ENCODE data around the gene FBXO38. TPM values are rescaled to one million over a fixed set of nuclear protein-coding genes. Genes with fewer than 3 reads are reported as not detected.

The FBXO38 gene
- total and polyA plus RNA-seq, 9 of the 15 experiments (the other 6 are each of a cell fraction or from before 2014, with no cell fraction given): 7.4 to 39.4 (median 29.3) TPM

- no peak for TF ChIP-seq TCF7L2 (IDR thresholded peaks at IDR 0.05; ENCODE audit: low read depth, low read length)
- TF ChIP-seq C11orf30 (IDR thresholded peaks at IDR 0.05; ENCODE audit: low read depth): no peak
- TF ChIP-seq KDM4B (IDR thresholded peaks at IDR 0.05; ENCODE audit: borderline replicate concordance in 2 of 2, low read depth in 1 of 2): no peak
- TF ChIP-seq KAT8 (IDR thresholded peaks at IDR 0.05; ENCODE audit: low read depth): no peak
- TF ChIP-seq HEY1 (CRISPR knock-in tag; IDR thresholded peaks at IDR 0.05; ENCODE audit: borderline replicate concordance): no peak
- TF ChIP-seq TCFL5 (CRISPR knock-in tag; conservative IDR thresholded peaks at IDR 0.05): no peak
- TF ChIP-seq, protein P1, sequence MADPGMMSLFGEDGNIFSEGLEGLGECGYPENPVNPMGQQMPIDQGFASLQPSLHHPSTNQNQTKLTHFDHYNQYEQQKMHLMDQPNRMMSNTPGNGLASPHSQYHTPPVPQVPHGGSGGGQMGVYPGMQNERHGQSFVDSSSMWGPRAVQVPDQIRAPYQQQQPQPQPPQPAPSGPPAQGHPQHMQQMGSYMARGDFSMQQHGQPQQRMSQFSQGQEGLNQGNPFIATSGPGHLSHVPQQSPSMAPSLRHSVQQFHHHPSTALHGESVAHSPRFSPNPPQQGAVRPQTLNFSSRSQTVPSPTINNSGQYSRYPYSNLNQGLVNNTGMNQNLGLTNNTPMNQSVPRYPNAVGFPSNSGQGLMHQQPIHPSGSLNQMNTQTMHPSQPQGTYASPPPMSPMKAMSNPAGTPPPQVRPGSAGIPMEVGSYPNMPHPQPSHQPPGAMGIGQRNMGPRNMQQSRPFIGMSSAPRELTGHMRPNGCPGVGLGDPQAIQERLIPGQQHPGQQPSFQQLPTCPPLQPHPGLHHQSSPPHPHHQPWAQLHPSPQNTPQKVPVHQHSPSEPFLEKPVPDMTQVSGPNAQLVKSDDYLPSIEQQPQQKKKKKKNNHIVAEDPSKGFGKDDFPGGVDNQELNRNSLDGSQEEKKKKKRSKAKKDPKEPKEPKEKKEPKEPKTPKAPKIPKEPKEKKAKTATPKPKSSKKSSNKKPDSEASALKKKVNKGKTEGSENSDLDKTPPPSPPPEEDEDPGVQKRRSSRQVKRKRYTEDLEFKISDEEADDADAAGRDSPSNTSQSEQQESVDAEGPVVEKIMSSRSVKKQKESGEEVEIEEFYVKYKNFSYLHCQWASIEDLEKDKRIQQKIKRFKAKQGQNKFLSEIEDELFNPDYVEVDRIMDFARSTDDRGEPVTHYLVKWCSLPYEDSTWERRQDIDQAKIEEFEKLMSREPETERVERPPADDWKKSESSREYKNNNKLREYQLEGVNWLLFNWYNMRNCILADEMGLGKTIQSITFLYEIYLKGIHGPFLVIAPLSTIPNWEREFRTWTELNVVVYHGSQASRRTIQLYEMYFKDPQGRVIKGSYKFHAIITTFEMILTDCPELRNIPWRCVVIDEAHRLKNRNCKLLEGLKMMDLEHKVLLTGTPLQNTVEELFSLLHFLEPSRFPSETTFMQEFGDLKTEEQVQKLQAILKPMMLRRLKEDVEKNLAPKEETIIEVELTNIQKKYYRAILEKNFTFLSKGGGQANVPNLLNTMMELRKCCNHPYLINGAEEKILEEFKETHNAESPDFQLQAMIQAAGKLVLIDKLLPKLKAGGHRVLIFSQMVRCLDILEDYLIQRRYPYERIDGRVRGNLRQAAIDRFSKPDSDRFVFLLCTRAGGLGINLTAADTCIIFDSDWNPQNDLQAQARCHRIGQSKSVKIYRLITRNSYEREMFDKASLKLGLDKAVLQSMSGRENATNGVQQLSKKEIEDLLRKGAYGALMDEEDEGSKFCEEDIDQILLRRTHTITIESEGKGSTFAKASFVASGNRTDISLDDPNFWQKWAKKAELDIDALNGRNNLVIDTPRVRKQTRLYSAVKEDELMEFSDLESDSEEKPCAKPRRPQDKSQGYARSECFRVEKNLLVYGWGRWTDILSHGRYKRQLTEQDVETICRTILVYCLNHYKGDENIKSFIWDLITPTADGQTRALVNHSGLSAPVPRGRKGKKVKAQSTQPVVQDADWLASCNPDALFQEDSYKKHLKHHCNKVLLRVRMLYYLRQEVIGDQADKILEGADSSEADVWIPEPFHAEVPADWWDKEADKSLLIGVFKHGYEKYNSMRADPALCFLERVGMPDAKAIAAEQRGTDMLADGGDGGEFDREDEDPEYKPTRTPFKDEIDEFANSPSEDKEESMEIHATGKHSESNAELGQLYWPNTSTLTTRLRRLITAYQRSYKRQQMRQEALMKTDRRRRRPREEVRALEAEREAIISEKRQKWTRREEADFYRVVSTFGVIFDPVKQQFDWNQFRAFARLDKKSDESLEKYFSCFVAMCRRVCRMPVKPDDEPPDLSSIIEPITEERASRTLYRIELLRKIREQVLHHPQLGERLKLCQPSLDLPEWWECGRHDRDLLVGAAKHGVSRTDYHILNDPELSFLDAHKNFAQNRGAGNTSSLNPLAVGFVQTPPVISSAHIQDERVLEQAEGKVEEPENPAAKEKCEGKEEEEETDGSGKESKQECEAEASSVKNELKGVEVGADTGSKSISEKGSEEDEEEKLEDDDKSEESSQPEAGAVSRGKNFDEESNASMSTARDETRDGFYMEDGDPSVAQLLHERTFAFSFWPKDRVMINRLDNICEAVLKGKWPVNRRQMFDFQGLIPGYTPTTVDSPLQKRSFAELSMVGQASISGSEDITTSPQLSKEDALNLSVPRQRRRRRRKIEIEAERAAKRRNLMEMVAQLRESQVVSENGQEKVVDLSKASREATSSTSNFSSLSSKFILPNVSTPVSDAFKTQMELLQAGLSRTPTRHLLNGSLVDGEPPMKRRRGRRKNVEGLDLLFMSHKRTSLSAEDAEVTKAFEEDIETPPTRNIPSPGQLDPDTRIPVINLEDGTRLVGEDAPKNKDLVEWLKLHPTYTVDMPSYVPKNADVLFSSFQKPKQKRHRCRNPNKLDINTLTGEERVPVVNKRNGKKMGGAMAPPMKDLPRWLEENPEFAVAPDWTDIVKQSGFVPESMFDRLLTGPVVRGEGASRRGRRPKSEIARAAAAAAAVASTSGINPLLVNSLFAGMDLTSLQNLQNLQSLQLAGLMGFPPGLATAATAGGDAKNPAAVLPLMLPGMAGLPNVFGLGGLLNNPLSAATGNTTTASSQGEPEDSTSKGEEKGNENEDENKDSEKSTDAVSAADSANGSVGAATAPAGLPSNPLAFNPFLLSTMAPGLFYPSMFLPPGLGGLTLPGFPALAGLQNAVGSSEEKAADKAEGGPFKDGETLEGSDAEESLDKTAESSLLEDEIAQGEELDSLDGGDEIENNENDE (IDR thresholded peaks at IDR 0.05; ENCODE audit: low read depth, low read length): no peak
- TF ChIP-seq TAF9B (IDR thresholded peaks at IDR 0.05; ENCODE audit: partially characterized antibody): no peak
- TF ChIP-seq ZFPM2 (CRISPR knock-in tag; IDR thresholded peaks at IDR 0.05): no peak
- TF ChIP-seq, protein P2, sequence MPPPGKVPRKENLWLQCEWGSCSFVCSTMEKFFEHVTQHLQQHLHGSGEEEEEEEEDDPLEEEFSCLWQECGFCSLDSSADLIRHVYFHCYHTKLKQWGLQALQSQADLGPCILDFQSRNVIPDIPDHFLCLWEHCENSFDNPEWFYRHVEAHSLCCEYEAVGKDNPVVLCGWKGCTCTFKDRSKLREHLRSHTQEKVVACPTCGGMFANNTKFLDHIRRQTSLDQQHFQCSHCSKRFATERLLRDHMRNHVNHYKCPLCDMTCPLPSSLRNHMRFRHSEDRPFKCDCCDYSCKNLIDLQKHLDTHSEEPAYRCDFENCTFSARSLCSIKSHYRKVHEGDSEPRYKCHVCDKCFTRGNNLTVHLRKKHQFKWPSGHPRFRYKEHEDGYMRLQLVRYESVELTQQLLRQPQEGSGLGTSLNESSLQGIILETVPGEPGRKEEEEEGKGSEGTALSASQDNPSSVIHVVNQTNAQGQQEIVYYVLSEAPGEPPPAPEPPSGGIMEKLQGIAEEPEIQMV (tag; conservative IDR thresholded peaks at IDR 0.05; ENCODE audit: low read depth): no peak
- no peak for TF ChIP-seq HDAC1 (IDR thresholded peaks at IDR 0.05)
- no peaks in the 10 kb centered on the region for H3K27me3 ChIP-seq (ENCODE audit: control insufficient read depth in 2 of 2, insufficient read depth in 2 of 2, low read length in 2 of 2)
- POLR2A ChIA-PET: no interaction called here
- DNase-seq (ENCODE audit: extremely low read depth in 1 of 4, low spot score in 3 of 4) (no peak), FAIRE-seq (no peak), ATAC-seq (no peak)
- H2AFZ ChIP-seq (ENCODE audit: low read depth, low read length): no peak overlapping the region
- no peaks in the 10 kb centered on the region for H3K9me1 ChIP-seq (ENCODE audit: control insufficient read depth, insufficient read depth, low read length)
- no TSS peak for BruUV-seq (replicated peaks)
- in situ Hi-C loops (cut with MboI): no loop called here
- no peak overlapping the region for H3K27ac ChIP-seq (ENCODE audit: extremely low read depth, low read depth, low read length)
- no peak overlapping the region for H3K4me2 ChIP-seq (ENCODE audit: insufficient read depth, low read length)
- H3K4me3 ChIP-seq: no peak overlapping the region
- no peaks in the 10 kb centered on the region for H4K20me1 ChIP-seq (replicated peaks; ENCODE audit: control insufficient read depth, insufficient read depth, low read length)
- no peak overlapping the region for H3K9ac ChIP-seq (ENCODE audit: insufficient read depth in 1 of 2, low read depth in 2 of 2, low read length in 2 of 2)
- H3K79me2 ChIP-seq (ENCODE audit: control insufficient read depth, insufficient read depth, low read length): no peaks in the 10 kb centered on the region
- CTCF ChIA-PET (ENCODE audit: low intra/inter-chr PET ratio): no interaction called here
- no peaks in the 10 kb centered on the region for H3K9me3 ChIP-seq (replicated peaks; ENCODE audit: control insufficient read depth, insufficient read depth, low read depth, low read length)
- H3K4me1 ChIP-seq (replicated peaks in 1 of 2; ENCODE audit: control insufficient read depth in 2 of 2, insufficient read depth in 2 of 2, low read length in 2 of 2): no peaks in the 10 kb centered on the region
- intact Hi-C loops (cut with micrococcal nuclease): no loop called here
- H3K36me3 ChIP-seq (ENCODE audit: control insufficient read depth, insufficient read depth, low read length): no peaks in the 10 kb centered on the region
These were observed 19.4 kb upstream of the FBXO38 start for GRCh38 chr5:148364343-148364742.

All from K562 (cell line).